Activated T-cell treated with anti-CD3 and anti-CD28 coated beads for 48 hours (primary cell): ENCODE measurements around the gene FKBP7.
"Not testable (repeated sequence)": the region's sequence is repeated elsewhere in the genome, so short reads cannot be mapped to it uniquely, and the experiment has no call there.

Source experiments
- DNase-seq: peaks from one replicate; pipeline ENCODE4 v3.0.0-alpha.2; 2020; ENCODE audit warnings: low read depth

FKBP7 gene

GRCh38 chr2:178449700-178450523 is 28.5 kb downstream of the FKBP7 start:
- DNase-seq = no peak

- DNase-seq = no peak
These were observed 29.3 kb downstream of the FKBP7 start for GRCh38 chr2:178448968-178449661.

- no peak for DNase-seq
These were observed 37.0 kb downstream of the FKBP7 start for GRCh38 chr2:178441426-178441825.

DNA sequence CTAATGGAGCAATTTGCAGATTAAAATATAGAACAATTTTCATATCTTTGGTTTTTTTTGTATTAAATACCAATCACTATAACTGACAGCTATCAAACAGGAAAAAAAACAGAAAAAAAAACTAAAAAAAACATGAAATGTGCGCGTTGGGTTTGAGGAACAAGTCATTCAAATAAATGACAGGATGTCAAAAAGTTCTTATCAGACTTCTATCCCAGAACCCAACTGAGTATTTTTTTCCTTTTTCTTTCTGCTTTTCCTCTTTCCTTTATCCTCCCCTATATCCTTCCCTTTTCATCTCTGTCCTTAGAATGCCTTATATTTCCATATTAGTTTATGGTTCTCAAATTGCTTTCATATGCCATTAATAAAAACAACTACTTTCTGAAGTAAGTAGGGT is 41.7 kb downstream of the FKBP7 start:
- no peak for DNase-seq

DNA sequence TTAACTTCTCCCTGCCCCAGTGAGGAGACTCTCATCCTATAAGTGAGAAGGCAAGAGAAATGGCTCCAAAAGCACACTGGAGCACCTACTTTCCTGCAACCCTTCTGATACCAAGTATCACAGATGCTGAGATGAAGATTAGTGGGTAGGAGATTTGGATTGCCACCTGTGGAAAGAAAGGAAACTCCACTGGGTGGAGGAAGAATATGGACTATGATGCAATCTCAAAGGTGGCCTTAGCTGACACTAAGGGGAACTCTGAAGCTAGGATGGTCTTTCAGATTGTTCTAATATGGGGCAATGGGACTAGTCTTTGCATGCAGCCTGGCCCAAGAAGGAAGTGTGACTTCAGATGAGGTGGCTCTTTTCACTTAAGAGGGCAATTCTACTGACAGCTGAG is 49.1 kb downstream of the FKBP7 start:
- DNase-seq = no peak

DNA sequence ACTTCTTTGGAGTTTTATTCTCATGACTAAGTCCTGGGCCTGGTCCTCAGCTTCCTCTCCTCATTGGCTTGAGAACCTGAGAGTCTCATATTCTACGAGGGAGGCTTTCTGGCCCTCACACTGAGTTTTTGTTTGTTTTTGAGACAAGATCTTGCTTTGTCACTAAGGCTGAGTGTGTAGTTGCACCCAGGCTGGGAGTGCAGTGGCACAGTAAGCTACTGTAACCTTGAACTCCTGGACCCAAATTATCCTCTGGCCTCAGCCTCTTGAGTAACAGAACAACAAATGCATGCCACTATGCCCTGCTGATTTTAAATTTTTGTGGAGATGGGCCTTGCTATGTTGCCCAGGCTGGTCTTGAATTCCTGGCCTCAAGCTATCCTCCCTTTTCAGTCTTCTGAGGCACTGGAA is 50.0 kb downstream of the FKBP7 start:
- DNase-seq = no peak

GRCh38 chr2:178427458-178427857 is 50.9 kb downstream of the FKBP7 start:
- no peak for DNase-seq

DNA sequence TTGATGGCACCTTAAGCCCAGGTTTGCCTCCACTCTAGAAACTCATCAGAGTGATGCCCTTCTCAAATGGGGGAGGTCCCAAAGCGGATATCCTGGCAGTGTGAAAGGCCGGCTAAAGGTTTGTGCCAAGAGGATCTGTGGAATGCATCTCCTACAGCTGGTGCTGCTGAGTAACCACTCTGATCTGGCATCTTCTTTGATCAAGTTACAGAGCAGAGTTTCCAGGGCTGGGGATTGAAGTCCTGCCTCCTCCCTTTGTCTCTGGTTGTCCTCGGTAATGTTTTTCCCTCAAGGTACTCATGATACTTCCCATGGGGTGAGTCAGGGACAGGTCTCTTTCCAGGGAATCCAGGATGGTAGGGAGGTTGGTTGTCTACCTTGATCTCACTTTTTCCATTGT is 52.0 kb downstream of the FKBP7 start:
- no peak for DNase-seq

- DNase-seq = no peak
These were observed 53.1 kb downstream of the FKBP7 start for GRCh38 chr2:178425255-178425827.

DNA sequence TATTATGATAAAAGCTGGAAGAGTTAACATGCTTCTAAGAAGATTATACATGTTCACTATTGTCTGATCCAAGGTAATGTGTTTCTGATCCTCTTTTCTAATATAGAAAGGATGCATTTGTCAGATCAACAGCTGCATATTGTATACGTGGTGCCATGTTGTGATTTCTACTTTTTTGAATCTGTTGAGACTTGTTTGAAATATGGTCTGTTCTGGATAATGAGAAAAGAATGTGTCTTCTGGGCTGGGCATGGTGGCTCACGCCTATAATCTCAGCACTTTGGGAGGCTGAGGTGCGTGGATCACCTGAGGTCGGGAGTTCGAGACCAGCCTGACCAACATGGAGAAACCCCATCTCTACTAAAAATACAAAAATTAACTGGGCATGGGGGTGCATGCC is 54.7 kb downstream of the FKBP7 start:
- DNase-seq = not testable (repeated sequence)

GRCh38 chr2:178422097-178422496 is 56.3 kb downstream of the FKBP7 start:
- no peak for DNase-seq

DNA sequence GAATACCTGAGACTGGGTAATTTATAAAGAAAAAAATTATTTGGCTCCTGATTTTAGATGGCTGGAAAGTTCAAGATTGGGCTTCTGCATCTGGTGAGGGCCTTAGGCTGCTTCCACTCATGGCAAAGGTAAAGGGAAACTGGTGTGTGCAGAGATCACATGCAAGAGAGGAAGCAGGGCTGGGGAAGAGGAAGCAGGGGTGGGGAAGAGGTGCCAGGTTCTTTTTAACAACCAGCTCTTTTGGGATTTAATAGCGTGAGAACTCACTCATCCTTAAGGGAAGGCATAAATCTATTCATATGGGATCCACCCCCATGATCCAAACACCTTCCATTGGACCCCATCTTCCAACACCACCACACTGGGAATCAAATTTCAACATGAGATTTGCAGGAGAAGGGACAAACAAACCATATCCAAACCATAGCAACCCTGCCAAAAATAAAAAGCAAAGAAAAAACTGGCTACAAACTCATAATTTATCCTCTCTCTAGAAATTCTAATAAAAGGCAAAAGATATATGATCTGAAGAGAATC is 57.9 kb downstream of the FKBP7 start:
- DNase-seq = no peak

- DNase-seq = no peak
These were observed 59.3 kb downstream of the FKBP7 start for GRCh38 chr2:178419123-178419522.

DNA sequence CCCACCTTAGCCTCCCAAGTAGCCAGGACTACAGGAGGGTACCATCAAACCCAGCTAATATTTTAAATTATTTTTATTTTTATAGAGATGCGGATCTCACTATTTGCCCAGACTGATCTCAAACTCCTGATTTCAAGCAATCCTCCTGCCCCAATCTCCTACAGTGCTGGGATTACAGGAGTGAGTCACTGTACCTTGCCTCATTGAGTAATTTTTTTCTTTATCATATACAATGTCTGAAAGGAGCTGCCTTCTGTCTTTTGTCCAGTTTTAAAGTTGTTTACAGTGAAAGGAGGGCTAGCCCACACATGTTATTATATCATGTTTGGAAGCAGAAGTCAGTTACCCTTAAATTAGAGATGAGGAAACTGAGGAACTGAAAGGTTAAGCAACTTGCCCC is 60.0 kb downstream of the FKBP7 start:
- DNase-seq = no peak

- DNase-seq = no peak
These were observed 60.5 kb downstream of the FKBP7 start for GRCh38 chr2:178417916-178418315.

- no peak for DNase-seq
These were observed 62.4 kb downstream of the FKBP7 start for GRCh38 chr2:178415979-178416378.

DNA sequence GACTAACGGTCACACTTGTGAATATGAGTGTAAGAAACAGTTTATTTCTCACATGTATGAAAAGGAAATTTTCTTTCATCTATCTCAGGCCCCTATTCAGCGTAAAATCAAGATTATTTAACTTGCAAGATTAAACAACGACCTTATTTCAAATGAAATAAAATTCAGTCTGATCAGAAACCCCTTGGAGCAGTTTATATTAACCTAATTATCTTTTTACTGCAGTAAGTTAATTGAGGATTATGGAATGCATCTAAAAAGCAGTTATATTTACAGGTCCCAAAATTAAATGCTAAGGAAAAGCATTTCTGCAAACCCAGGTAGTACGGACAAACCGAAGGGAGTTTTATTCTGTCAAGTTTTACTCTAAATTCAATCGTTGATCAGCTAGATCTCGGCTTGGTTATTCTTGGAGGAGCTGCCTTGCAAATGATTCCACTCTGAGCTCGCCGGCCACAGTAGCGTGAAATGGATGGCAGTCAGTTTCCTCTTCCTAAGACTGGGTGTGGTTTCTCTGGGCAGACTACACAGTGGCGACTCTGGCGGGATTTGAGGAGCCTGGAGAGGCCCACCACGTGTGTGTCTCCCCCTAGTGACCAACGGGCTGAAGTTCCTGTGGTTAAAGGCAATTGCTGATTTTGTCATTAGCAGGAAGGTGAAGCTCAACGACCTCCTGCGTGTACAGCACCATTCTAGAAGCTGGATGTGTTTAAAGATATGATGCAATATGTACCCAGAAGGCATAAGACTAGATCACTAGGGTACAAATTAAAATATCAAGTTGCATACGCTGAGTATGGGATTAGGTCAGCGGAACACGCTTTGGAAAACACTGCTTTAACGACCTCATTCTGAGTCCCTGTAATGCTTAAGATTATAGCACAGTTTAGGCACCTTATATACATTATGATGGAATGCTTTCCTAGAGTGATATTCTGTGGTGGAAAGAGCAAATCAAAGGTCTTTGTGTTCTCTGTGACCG is 63.8 kb downstream of the FKBP7 start:
- peak; percentile 75 for DNase-seq
